COR-L47 (cell line): ENCODE results near the gene KIR3DL3.
"Not testable (repeated sequence)": the region's sequence is repeated elsewhere in the genome, so short reads cannot be mapped to it uniquely, and the experiment has no call there.

Experiments used
- DNase-seq: peaks from one replicate; lab custom pipeline; 2025; lab: John Stamatoyannopoulos, UW

The KIR3DL3 gene

GRCh38 chr19:54782916-54783315 is 58.7 kb downstream of the KIR3DL3 start:
- not testable (repeated sequence) for DNase-seq
